Psoas muscle (tissue), 8 donors: Measurements from ENCODE around the gene IFIT1B. TPM values are rescaled to one million over a fixed set of nuclear protein-coding genes. Genes with fewer than 3 reads are reported as not detected.
"Not testable (repeated sequence)": the region's sequence is repeated elsewhere in the genome, so short reads cannot be mapped to it uniquely, and the experiment has no call there.

Source experiments
- ATAC-seq, 4 donors: fragments of 200-7000 bp; cut with Tn5 transposase; one replicate each; pipeline ENCODE4 v1.9.1; 2020; ENCODE audit warnings: moderate library complexity in 3 of 4, mild to moderate bottlenecking in 2 of 4
- DNase-seq, 2 donors: peaks; one replicate each; pipeline ENCODE4 v3.0.0-alpha.2; 2020
- H3K27ac ChIP-seq: fragments of 200-600 bp; one replicate; pipeline ENCODE4 v1.8.0; 2022
- H3K27me3 ChIP-seq, 3 donors: fragments of 200-600 bp in 1 of 3; one replicate each; pipeline versions ENCODE4 v1.6.1 to v1.8.0; 2013 to 2022; ENCODE audit warnings: low read length in 2 of 3, mild to moderate bottlenecking in 2 of 3, moderate library complexity in 1 of 3; ENCODE audit not compliant: insufficient read depth in 3 of 3
- H3K36me3 ChIP-seq, 2 donors: fragments of 200-600 bp in 1 of 2; one replicate each; pipeline versions ENCODE4 v1.6.1 to v1.8.0; 2013 to 2022; ENCODE audit warnings: low read depth in 1 of 2, mild to moderate bottlenecking in 1 of 2, moderate library complexity in 1 of 2; ENCODE audit not compliant: insufficient read depth in 1 of 2
- H3K4me1 ChIP-seq: fragments of 200-600 bp; one replicate; pipeline ENCODE4 v1.8.0; 2022
- H3K4me3 ChIP-seq: fragments of 200-600 bp; one replicate; pipeline ENCODE4 v1.8.0; 2022; ENCODE audit warnings: mild to moderate bottlenecking
- H3K9me3 ChIP-seq: fragments of 200-600 bp; one replicate; pipeline ENCODE4 v1.8.0; 2022
- WGBS, 3 donors: extraction: QIAGEN DNeasy Blood & Tissue Kit; methylation state at CpG; one replicate each; pipeline versions ENCODE4 v1.1.6 to v1.1.7; 2013; 5-methylcytosine and 5-hydroxymethylcytosine counted together
- intact Hi-C, 2 donors: fragments of 100-400 bp; cut with DNase I; formaldehyde crosslinking; loops; one replicate each; pipeline versions ENCODE4 v1.11.0 to v1.14.2; 2022
- polyA plus RNA-seq, 3 donors: library from polyadenylated mRNA; stranded (reverse); fragments of 200-250 nt; gene quantifications; one replicate each; pipeline ENCODE4 v1.2.3, GENCODE V29; 2013
- total RNA-seq, 4 donors: library from RNA; stranded (reverse); fragmentation: NEBNext Ultra II Directional in 2 of 4; extraction: Animal tissue kit (Norgen Biotek cat#: 25700) in 2 of 4; gene quantifications; one replicate each; pipeline versions ENCODE4 v1.2.1 to v1.2.4, GENCODE V29; 2021 to 2023
- TF ChIP-seq, protein P1 (sequence below): fragments of 200-600 bp; IDR thresholded peaks from one replicate; pipeline ENCODE4 v1.8.0; 2022; ENCODE audit warnings: antibody characterized with exemption
- donor health status: healthy with polysubstance abuse.
- donor health status: DM: no; HTN: no; CAD: no; lungs with moderate emphysema.
- donor health status: Bipolar disorder and iron deficiency.
- donor health status: healthy.
- donor health status: DM: yes; HTN: yes; CAD: no.
- donor health status: DM: no; HTN: no; CAD: no.
- donor health status: DM: no; HTN: no; CAD: no.
- donor health status: DM: yes; HTN: yes; CAD: no.

The IFIT1B gene
- total and polyA plus RNA-seq, 7 donors = 1.4 TPM; not detected in 6

DNA sequence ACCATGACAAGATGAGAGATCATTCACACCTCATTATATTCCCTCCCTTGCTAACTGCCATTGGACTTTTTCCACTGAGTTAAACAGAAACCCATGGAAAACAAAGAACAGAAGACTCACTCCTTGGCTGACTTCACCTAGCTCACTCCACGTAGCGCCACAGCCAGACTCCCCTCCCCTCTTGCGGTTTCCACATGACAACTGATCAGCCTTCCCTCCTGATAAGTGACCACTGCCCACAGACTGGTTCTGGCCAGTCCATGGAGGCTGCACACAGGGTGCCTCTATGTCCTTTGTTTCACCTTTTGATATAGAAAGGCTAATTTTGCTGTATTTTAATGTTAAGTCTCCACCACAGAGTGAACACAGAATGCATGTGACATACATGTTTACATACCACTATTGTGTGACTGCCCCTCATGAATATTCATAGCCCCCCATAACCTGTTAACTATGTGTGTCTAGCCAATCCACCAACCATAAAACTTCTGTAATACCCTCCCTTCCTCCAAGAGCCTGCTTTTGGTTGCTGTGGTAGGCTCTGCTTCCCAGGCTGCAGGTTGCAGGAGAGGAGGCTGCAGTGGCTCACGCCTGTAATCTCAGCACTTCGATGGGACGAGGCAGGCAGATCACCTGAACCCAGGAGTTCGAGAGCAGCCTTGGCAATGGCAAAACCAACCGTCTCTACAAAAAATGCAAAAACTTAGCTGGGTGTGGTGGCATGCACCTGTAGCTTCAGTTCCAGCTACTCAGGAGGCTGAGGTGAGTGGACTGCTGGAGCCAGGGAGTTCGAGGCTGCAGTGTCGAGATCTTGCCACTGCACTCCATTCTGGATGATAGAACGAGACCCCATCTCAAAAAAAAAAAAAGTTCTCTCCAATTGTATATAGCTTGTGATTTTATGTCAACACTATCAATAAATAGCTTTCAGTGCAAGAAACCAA lies 26.5 kb downstream of the IFIT1B start:
- no peak overlapping the region for H3K27ac ChIP-seq
- DNase-seq (no peak), ATAC-seq (no peak)
- H3K4me1 ChIP-seq = no peaks in the 10 kb centered on the region
- intact Hi-C loops = no loop called here
- TF ChIP-seq, protein P1, sequence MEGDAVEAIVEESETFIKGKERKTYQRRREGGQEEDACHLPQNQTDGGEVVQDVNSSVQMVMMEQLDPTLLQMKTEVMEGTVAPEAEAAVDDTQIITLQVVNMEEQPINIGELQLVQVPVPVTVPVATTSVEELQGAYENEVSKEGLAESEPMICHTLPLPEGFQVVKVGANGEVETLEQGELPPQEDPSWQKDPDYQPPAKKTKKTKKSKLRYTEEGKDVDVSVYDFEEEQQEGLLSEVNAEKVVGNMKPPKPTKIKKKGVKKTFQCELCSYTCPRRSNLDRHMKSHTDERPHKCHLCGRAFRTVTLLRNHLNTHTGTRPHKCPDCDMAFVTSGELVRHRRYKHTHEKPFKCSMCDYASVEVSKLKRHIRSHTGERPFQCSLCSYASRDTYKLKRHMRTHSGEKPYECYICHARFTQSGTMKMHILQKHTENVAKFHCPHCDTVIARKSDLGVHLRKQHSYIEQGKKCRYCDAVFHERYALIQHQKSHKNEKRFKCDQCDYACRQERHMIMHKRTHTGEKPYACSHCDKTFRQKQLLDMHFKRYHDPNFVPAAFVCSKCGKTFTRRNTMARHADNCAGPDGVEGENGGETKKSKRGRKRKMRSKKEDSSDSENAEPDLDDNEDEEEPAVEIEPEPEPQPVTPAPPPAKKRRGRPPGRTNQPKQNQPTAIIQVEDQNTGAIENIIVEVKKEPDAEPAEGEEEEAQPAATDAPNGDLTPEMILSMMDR = no peak
- H3K27me3 ChIP-seq = no peaks in the 10 kb centered on the region
- WGBS, 3 donors = 92 to 95% (median 93%) methylated on average over 11 of the region's 11 CpGs
- H3K36me3 ChIP-seq = peaks cover 8 to 20% of the 10 kb centered on the region in 2 donors
- H3K4me3 ChIP-seq = no peak overlapping the region
- H3K9me3 ChIP-seq = no peaks in the 10 kb centered on the region

DNA sequence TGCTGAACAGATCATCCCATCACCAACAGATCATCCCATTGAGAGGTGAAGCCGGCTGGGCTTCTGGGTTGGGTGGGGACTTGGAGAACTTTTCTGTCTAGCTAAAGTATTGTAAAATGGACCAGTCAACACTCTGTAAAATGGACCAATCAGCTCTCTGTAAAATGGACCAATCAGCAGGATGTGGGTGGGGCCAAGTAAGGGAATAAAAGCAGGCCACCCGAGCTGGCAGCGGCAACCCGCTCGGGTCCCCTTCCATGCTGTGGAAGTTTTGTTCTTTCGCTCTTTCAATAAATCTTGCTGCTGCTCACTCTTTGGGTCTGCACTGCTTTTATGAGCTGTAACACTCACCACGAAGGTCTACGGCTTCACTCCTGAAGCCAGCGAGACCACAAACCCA lies 28.3 kb downstream of the IFIT1B start:
- H3K4me1 ChIP-seq, H3K27ac ChIP-seq, H3K4me3 ChIP-seq, ATAC-seq, H3K27me3 ChIP-seq, intact Hi-C loops, DNase-seq, H3K9me3 ChIP-seq: not testable (repeated sequence)
- H3K36me3 ChIP-seq = peaks cover 8 to 20% of the 10 kb centered on the region in 2 donors
- 94 to 98% (median 95%) methylated on average over 9 of the region's 9 CpGs for WGBS, 3 donors

DNA sequence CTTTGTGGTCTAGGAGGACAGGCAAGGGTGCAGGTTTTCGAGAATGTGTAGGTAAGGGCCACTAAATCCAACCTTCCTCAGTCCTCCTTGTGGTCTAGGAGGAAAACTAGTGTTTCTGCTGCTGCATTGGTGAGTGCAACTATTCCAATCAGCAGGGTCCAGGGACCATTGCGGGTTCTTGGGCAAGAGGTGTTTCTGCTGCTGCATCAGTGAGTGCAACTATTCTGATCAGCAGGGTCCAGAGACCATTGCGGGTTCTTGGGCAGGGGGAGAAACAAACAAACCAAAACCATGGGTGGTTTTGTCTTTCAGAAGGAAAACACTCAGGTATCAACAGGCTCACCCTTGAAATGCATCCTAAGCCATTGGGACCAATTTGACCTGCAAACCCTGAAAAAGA lies 29.9 kb downstream of the IFIT1B start:
- DNase-seq, ATAC-seq, intact Hi-C loops, H3K9me3 ChIP-seq, H3K4me1 ChIP-seq, H3K4me3 ChIP-seq, H3K27me3 ChIP-seq, H3K27ac ChIP-seq: not testable (repeated sequence)
- 94 to 99% (median 98%) methylated on average over 3 of the region's 3 CpGs for WGBS, 3 donors
- H3K36me3 ChIP-seq = peaks cover 4 to 12% of the 10 kb centered on the region in 2 donors

DNA sequence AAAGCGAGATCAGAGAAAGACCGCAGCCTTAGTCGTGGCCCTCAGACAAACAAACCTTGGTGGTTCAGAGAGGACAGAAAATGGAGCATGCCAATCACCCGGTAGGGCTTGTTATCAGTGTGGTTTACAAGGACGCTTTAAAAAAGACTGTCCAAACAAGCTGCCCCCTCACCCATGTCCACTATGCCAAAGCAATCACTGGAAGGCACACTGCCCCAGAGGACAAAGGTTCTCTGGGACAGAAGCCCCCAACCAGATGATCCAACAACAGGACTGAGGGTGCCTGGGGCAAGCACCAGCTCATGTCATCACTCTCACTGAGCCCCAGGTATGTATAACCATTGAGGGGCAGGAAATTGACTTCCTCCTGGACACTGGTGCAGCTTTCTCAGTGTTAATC lies 31.4 kb downstream of the IFIT1B start:
- H3K27me3 ChIP-seq, H3K4me1 ChIP-seq, H3K4me3 ChIP-seq: not testable (repeated sequence)

DNA sequence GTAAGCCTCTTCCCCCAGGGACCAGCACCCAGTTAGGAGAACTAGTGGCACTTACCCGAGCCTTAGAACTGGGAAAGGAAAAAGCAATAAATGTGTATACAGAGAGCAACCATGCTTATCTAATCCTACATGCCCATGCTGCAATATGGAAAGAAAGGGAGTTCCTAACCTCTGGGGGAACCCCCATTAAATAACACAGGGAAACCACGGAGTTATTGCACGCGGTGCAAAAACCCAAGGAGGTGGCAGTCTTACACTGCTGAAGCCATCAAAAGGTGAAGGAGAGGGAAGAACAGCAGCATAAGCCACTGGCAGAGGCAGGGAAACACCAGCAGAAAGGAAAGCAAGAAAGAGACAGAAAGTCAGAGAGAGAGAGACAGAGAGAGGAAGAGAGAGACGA lies 32.7 kb downstream of the IFIT1B start:
- intact Hi-C loops, H3K4me1 ChIP-seq: not testable (repeated sequence)

More for the DNA sequence above, 31.4 kb downstream of the IFIT1B start:
- H3K27ac ChIP-seq, H3K9me3 ChIP-seq, ATAC-seq, intact Hi-C loops, H3K36me3 ChIP-seq, DNase-seq: not testable (repeated sequence)
- WGBS, 3 donors = 96% methylated on average over 5 of the region's 5 CpGs

DNA sequence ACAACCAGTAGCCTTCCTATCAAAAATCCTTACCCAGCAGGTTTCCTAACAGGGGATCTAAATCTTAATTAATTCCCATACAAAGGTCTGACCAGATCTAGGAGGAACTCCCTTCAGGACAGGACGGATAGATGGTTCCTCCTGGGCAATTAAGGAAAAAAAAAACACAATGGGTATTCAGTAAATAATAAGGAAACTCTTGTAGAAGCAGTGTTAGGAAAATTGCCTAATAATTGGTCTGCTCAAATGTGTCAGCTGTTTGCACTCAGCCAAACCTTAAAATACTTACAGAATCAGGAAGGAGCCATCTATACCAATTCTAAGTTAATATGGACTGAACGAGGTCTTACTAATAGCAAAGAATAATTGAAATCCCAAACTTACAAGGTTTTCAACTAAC lies 33.3 kb downstream of the IFIT1B start:
- 80 to 85% (median 84%) methylated on average over 2 of the region's 2 CpGs for WGBS, 3 donors
- not testable (repeated sequence) for H3K27ac ChIP-seq

More for the DNA sequence above, 32.7 kb downstream of the IFIT1B start:
- not testable (repeated sequence) for H3K9me3 ChIP-seq, ATAC-seq, H3K36me3 ChIP-seq, H3K4me3 ChIP-seq, H3K27me3 ChIP-seq, DNase-seq, H3K27ac ChIP-seq
- 89 to 97% (median 94%) methylated on average over 5 of the region's 5 CpGs for WGBS, 3 donors

DNA sequence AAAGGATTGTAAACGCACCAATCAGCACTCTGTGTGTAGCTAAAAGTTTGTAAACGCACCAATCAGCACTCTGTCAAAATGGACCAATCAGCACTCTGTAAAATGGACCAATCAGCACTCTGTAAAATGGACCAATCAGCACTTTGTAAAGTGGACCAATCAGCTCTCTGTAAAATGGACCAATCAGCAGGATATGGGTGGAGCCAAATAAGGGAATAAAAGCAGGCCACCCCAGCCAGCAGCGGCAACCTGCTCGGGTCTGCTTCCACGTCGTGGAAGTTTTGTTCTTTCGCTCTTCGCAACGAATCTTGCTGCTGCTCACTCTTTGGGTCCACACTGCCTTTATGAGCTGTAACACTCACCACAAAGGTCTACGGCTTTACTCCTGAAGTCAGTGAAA lies 34.4 kb downstream of the IFIT1B start:
- H3K4me1 ChIP-seq, ATAC-seq, H3K36me3 ChIP-seq, H3K27me3 ChIP-seq, H3K27ac ChIP-seq, intact Hi-C loops, DNase-seq, H3K4me3 ChIP-seq, H3K9me3 ChIP-seq: not testable (repeated sequence)
- 87 to 98% (median 93%) methylated on average over 10 of the region's 10 CpGs for WGBS, 3 donors

More for the DNA sequence above, 33.3 kb downstream of the IFIT1B start:
- DNase-seq, H3K36me3 ChIP-seq, intact Hi-C loops, H3K4me3 ChIP-seq, ATAC-seq, H3K4me1 ChIP-seq, H3K27me3 ChIP-seq, H3K9me3 ChIP-seq: not testable (repeated sequence)
